GM23248 (cell line): Measurements from ENCODE around the gene STXBP3.

ENCODE experiments used
- EZH2 ChIP-seq: fragments of 200-600 bp; sonication (generic); IDR thresholded peaks from 2 replicates; pipeline ENCODE4 v1.6.1; 2018; ENCODE audit warnings: antibody characterized with exemption, mild to moderate bottlenecking; ENCODE audit not compliant: insufficient read depth, poor library complexity, severe bottlenecking
- EZH2phosphoT487 ChIP-seq: fragments of 200-600 bp; sonication (generic); IDR thresholded peaks from 2 replicates; pipeline ENCODE4 v1.6.1; 2018; ENCODE audit warnings: antibody characterized with exemption, moderate library complexity, mild to moderate bottlenecking, low read depth; ENCODE audit not compliant: insufficient read depth

DNA sequence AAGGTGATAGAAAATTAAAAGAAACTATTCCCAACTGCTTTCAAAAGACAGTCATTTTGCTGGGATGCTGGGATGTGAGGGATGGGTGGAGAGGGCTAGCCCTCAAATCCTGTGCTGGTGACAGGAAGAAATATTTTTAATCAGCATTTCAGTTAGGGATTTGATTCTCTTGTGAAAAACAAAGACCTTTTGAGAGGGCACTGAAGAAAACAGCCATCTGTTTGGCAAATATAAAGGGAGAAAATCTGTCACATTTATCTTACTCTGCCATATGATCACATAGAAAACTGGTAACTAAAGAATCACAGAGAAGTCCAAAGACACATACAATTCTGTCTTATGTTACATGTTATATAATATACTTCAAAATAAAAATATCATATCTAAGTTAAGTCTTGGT lies 12.3 kb downstream of the STXBP3 start:
- TF ChIP-seq EZH2phosphoT487 (no peak), EZH2 (no peak)
